SKM-1 (cell line): Measurements from ENCODE around the gene TNNI3K.
A peak's percentile ranks its signal among the peaks of the same experiment; 100 is the strongest.

Source experiments
- DNase-seq: peaks from one replicate; lab custom pipeline; 2025; ENCODE audit not compliant: unreplicated experiment; lab: John Stamatoyannopoulos, UW

The TNNI3K gene

DNA sequence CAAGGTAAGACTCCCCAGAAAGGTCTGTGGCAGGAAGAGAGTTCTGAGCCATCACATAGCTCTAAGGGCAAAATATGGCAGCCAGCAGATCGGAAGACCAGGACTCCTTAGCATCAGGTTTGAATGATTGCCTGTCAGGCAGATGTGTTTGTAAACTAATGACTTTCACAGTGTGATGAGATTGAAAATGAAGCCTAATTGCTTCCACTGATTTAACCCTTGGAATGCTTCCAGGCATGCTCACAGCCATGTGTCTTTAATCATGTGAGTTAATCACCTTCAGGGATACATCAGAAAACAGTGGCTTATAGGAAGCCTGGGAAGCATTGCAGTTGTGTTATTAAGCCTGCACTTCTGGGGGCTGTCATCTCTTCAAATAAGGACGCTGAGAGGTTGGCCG, 194.4 kb downstream of the TNNI3K start:
- DNase-seq = no peak

DNA sequence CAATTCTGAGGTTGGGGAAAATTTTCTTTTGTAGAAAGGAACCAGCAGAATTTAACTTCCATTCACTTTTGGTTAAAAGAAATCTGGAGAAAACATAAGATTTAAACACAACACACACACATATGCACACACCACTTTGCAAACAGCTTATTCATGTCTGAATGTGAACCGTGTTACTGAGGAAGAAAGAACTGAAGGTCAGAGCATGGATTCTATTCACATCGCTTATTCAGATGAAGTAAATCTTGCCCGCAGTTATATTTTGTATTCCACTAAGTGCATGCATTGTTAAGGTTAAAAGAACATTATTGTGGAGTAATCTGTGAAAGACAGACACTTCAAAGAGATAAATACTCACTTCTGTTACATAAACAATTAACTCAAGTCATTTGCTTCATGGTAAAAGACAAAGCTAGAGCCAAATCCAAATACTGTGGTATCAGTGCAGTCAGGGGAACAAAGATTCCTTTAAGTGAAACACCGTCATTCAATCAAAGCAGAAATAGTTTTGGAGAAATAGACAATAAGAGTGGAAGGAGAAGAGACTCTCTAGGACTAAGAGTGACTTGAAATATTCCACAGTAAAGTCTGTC, 195.3 kb downstream of the TNNI3K start:
- DNase-seq = no peak

DNA sequence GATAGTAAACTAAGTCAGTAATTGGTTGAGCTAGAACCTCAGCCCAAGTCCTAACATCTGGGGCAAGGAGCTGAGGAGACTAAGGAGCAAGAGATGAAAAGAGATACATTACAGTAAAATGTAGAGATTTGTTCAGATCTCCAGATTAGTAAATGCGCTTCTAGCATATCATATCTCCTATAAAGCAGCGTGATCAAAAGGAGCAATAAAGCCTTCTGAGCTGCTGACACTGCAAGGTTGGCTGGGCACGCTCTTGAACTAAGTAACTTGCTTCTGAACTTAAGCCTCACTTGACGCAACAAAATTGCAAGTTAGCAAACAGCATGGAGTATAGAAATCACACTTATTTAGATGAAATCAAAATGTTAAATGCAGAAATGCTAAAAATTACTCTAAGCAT, 196.3 kb downstream of the TNNI3K start:
- no peak for DNase-seq

DNA sequence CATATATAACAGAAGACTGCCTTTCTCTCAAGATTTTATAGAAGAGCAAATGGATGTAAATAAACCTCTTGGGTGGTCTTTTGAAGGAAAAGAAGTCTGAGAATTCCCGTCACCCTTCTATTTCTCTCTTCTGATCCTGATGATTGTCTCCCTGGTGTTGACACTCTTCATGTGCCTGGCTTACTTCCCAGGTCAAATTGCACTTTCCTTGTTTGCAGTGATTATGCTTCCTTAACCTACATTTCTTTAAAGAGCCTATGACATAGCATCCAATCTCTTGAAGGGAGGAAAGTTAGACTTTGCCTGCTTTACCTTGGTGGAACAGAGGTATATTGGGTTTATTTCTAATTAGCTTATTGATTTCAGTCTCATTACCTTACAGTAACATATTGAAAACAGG, 197.1 kb downstream of the TNNI3K start:
- DNase-seq = no peak

DNA sequence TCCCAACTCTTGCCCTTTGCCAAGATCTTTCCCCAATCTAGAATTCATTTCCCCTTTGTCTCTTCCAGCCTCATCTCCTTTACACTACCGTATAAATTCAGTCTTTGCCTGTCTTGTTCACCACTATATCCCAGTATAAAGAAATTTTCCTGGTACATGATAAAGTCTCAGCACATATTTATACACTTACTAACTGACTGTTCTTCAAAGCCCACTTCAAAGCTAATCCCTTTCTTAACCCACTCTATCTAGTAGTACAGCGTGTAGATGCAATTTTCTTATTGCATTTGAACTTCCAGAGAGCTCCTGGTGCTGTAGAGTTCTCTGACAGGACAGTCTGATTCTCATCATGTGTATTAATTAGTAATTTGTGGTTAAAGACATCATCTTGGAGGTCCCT, 199.1 kb downstream of the TNNI3K start:
- no peak for DNase-seq

DNA sequence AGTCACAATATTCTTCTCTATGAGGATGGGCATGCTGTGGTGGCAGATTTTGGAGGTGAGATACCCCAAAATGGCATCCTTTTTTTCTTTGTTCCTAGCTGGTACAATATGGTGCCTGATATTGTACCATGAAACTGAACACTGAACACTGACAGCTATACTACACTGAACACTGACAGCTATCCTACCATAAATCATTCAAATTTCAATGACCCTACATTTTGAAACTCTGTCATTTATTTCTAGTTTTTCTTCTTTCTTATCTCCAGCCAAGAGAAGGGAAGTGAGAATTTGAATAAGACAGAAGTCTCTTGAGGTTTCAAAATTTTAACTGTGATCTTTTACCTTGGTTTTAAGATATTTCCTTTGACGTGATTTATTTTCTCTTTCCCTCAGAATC, 200.9 kb downstream of the TNNI3K start:
- DNase-seq = no peak

DNA sequence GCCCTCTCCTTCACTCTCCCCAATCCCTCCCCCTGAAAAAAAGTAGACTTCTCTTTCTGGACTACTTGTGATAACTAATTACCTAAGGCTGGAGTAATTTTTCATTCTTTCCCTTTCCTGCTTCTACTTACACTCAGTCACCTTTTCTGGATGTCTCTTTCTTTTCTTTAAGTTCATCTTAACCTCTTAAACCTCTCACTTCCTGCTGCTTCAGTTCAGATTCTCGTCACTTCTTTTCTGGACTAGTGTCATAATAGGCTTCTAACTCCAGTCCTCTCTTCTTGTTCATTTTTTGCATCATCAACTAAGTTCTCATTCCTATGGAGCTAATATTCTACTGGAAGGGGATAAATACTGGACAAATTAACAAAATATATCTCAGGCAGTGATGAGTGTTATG, 201.8 kb downstream of the TNNI3K start:
- no peak for DNase-seq

DNA sequence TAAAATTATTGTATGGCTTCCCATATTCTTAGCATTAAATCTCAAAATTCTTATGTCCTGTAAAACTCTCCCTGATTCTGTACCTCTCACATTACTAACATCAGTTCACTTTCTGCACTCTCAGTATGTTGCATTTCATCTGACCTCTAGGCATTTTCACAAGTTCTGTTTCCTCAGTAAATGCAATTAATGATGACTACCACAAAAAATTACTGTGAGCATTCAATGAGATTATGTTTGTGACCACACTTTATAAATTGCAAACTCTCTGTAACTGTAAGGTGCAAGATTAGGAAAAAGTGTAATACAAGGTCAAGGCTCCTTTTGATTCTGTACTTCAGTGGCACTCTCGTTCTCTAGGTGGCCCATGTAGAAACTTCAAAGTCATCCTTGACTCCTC, 216.8 kb downstream of the TNNI3K start:
- no peak for DNase-seq

DNA sequence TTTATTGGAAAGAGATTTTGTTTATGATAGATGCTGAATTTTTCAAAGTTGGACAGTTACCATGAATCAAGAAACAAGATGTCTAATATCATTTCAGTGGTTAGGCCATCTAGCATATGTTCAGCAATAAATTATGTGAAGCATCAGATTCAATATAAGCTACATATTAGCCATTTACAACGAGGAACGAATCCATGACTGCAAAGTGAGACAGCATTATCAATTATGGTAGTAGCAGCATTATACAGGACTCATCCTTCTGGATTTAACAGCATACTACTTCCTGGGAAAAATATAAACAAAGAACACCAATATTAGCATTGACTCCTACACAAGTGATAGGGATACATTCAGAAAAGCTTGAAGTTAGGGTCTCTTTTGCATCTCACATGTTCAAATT, 218.1 kb downstream of the TNNI3K start:
- no peak for DNase-seq

DNA sequence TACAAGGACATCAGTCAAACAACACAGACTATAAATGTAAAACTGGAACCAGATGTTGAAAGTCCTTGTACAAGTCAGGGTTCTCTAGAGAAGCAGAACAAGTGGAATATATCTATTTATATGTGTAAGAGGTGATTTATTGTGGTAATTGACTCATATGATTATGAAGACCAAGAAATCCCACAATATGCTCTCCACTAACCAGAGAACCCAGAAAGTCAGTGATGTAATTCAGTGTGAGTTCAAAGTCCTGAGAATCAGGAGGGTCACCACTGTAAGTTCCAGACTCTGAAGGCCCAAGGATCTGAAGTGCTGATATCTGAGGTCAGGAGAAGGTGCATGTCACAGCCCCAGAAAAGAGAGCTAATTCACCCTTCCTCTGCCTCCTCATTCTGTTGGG, 220.2 kb downstream of the TNNI3K start:
- DNase-seq = no peak

DNA sequence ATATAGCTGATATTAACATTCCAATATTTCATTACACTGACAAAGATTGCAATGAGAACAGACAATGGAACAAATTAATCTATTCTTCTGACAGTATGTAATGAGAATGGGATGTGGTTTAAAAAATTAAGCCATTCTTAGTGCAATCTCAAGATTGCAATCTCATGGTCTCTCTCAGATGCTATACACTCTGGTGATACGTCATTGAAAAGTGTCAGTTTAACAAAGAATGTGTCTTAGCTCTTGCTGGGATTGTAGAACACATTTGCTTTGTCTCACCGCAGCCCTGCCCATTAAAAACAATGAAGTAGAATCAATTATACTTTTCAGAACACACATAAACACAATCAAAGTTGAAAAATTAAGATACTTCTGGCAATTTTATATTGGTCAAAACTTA, 222.1 kb downstream of the TNNI3K start:
- no peak for DNase-seq

DNA sequence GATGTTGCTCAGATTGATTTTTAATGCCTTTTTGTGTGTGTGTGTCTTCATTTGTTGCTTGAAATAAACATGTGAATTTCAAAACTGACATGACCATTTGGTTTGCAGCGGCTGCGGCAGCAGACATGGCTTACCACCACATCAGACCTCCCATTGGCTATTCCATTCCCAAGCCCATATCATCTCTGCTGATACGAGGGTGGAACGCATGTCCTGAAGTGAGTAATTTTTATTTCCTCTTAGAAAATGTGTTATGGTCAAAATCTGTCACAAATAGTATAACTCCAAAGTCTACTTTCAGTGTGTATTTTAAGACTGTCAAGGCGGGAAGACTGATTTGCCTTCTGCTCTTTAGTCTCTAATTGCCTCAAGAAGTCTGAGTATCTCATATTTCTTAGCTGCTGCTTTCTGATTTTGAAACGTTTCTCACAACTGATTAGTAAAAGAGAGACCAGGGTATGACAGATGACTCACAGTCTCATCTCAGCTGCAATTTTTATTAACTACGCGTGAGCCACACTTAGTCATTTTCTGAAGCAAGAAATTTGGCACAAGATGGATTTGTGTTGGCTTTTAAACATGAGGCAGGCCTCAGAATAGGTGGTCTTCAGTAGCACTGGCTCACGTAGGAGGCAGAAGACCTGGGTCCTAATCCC, 228.3 kb downstream of the TNNI3K start:
- DNase-seq = no peak

DNA sequence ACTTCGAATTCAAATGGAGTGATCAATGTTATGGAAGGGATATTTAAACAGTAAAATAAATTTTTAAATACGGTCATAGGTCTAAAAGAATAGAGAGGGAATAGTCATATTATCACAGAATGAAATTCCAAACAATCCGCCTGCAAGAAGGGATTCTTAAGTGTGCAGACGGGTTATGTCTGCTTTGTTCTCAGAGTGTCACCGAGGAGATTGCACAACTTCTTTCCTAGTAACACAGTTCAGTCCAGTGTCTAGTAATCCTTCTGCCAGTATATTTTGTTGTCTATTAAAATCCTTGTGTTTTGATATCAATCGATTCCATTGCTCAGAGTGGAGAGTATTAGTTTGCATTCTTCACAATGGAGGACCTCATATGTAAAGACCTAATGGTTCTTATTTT, 228.8 kb downstream of the TNNI3K start:
- no peak for DNase-seq

DNA sequence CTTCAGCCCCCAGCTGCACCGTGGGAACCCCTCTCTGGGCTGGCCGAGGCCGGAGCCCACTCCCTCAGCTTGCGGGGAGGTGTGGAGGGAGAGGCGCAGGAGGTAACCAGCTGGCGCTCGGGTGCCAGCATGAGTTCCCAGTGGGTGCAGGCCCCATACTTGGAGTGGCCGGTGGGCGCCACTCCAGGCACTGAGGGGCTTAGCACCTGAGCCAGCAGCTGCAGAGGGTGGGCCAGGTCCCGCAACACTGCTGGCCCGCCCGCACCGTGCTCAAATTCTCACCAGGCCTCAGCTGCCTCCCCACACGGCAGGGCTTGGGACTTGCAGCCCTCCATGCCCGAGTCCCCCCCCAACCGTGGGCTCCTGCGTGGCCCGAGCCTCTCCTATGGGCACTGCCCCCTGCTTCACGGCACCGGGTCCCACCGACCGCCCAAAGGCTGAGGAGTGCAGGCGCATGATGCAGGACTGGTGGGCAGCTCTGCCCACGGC, 230.1 kb downstream of the TNNI3K start:
- DNase-seq = no peak

DNA sequence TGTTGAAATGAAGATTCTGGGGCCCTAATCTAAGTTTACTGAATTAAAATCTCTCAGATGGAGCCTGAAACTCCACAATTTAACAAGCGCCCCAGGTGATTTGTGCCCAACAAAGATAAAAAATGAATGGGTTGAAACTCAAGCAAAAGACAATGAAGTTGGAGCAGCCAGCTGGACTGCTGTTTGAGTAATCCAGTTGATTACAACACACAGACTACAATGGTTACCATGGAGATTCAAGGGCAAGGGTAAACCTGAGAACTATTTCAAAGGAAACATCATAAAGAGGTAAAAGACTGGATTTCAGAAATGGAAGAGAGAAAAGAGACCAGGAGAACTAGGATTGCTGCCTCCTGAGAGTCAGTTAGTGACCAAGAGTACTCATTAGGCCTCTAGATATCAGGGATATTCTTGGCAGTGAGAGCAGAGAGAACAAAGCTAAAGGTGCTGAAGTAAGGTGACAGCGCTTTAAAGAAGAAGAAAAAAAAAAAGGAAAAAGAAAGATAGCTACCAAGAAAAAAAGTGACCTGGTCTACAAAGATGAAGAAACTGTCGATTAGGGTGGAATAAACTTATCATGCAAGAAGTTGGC, 232.7 kb downstream of the TNNI3K start:
- DNase-seq = no peak

DNA sequence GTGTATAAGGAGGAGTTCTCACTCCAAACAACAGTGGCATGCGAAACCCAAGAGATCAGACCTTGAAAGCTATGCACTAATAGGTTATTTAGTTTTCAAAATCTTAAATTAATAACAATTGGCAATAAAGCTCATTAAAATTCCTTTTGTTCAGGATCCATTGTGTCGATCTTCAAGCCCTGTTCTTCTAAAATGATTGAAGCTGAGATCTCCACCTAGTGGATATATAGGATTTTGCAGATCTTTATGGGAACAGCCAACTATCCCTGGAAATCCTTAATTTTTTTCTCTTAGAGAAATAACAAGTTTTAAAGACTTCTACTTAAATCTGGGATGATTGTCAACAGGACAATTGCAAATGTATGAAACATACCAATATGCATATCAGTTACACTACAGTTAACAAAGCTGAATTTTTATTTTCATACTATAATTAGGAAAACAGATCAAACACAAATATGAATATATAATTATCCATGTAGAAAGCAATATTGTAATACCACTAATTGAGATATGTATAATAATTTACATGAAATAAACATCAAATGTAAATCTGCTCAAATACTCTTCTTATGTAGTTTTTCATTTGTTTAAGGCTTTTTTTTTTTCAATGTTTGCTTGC, 233.9 kb downstream of the TNNI3K start:
- DNase-seq = peak; percentile 44

DNA sequence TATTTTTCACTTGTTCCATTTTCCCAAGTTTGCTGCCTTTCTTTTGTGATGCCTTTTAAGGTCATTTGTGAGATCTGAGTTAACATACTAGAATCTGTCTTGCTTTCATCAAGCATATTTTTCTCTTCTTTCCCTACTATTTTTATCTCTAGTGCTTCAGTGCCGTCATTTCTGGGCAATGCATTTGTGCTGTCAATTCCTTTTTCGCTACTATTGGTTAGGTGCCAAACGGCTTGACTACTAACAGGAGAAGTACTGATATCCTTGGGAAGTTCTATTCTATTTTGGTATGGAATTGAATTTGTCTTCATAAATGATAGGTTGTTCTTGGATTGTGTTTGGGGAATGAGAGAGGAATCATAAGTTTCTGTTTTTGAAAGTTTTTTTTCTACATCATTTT, 235.1 kb downstream of the TNNI3K start:
- DNase-seq = no peak

DNA sequence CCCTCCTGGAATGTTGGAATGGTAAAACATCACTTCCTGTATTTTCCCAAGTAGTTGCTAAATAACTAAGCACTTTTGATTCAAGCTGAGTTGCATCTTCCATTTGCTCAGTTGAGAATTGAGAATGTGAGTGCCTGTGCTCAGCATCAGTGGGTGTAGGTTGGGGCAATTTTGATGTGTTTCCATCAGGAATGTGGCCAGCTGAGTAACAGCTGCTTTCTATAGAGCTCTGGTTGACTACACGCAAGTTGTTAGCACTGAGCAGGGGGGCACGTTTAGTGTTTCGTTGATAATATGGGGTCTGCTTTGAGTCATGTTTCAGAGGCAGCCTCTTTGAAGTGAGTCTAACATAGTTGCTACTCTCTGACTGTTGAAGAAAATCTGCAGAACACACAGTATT, 235.7 kb downstream of the TNNI3K start:
- no peak for DNase-seq

DNA sequence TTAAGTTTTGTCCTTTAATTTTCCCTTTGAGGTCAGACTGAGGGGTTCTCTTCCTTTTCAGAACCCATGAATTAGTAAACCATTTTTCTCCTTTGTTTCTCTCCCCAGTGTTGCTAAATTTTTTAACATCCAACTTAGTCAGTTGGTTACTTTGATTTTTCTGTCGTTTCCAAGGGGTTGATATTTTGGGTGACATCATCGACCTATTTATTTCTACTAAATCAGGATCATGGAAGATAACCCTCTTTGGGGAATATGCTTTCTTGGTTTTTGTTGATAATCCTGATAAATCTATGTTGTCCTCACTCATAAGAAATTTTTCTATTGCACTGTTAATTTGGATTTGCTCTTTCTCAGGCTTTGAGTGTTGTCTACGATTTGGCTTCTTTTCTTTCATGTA, 236.3 kb downstream of the TNNI3K start:
- no peak for DNase-seq

DNA sequence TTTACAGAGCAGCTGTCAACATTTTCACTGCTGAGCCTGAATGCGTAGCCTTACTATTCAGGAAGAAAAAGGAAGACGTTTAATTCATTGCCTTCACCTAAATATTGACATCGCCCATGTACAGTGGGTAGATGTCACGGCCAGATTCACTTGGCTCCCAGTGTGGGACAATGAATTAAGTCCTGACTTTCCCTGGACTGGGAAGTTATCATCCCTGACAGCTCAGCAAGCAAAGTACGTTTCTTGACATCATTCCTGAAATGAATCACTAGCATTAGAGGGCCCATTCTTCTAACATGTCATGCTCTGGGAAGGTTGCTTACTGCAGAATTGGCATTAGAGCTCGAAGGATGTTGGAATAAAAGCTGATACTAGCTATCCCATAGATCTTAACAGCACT, 239.4 kb downstream of the TNNI3K start:
- DNase-seq = no peak

DNA sequence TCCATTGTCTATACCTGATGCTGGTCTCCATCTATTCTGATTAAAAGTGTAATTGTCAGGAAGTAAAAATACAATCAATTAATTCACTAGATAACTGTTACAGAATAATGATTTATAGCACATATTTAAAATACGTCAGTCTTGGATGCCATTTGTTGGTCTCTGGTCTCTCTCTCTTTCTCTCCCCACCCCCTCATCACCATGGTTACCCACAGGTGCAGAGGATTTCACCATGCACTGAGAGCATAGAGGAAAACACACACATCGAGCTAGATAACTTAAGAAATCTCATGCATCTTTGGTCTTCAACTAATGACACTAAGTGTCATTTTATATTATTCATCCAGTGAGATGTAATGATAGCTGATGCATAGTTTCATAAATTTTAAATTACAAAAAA, 243.8 kb downstream of the TNNI3K start:
- no peak for DNase-seq

DNA sequence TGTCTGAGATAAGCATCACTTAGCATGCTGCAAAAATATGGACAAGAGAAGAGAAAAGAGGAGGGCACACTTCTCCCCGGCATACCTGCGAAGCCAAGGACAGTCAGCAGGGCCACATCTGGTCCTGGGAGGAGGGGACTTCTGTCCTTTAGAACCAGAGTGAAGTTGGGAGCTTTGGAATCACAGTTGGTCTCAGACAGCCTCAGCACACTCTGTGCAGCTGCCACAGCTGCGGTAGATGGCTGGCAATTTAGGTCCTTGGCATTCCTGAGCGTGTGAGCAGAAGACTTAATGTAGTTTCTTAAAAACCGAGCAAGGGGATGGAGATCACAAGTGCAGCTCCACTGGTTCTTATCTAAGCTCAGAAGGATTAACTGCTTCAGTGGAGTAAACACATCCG, 244.9 kb downstream of the TNNI3K start:
- no peak for DNase-seq
